Lower lobe of right lung (tissue), 2 donors: ENCODE data around the gene TMEM63A. TPM values are rescaled to one million over a fixed set of nuclear protein-coding genes. Genes with fewer than 3 reads are reported as not detected.

Source experiments
- ATAC-seq, 2 donors: fragments of 200-7000 bp; cut with Tn5 transposase; one replicate each; pipeline ENCODE4 v1.9.1; 2020 to 2022; ENCODE audit warnings: mild to moderate bottlenecking in 2 of 2, moderate library complexity in 2 of 2
- DNase-seq: peaks from one replicate; pipeline ENCODE4 v3.0.0-alpha.2; 2020
- H3K27ac ChIP-seq: fragments of 200-600 bp; one replicate; pipeline ENCODE4 v1.8.0; 2022
- H3K27me3 ChIP-seq: fragments of 200-600 bp; one replicate; pipeline ENCODE4 v1.8.0; 2022; ENCODE audit warnings: low read depth
- H3K36me3 ChIP-seq: fragments of 200-600 bp; one replicate; pipeline ENCODE4 v1.8.0; 2022; ENCODE audit warnings: mild to moderate bottlenecking
- H3K4me1 ChIP-seq: fragments of 200-600 bp; one replicate; pipeline ENCODE4 v1.8.0; 2022
- H3K4me3 ChIP-seq: fragments of 200-600 bp; one replicate; pipeline ENCODE4 v1.8.0; 2022; ENCODE audit warnings: mild to moderate bottlenecking
- H3K9me3 ChIP-seq: fragments of 200-600 bp; one replicate; pipeline ENCODE4 v1.8.0; 2022
- CTCF ChIP-seq: fragments of 200-600 bp; IDR thresholded peaks from one replicate; pipeline ENCODE4 v1.8.0; 2022; ENCODE audit warnings: antibody characterized with exemption, mild to moderate bottlenecking
- intact Hi-C: fragments of 100-400 bp; cut with DNase I; formaldehyde crosslinking; loops from one replicate; pipeline ENCODE4 v1.11.0; 2022
- total RNA-seq: library from RNA; stranded (reverse); fragmentation: NEBNext Ultra II Directional; extraction: Animal tissue kit (Norgen Biotek cat#: 25700); gene quantifications from one replicate; pipeline ENCODE4 v1.2.1, GENCODE V29; 2021
- donor health status: DM: no; HTN: yes; CAD: no; lungs with severe emphysema.

TMEM63A gene
- total RNA-seq, 1 donor from 2014 or later: 141 TPM

GRCh38 chr1:225825607-225826007 is 56.6 kb downstream of the TMEM63A start:
- Histone ChIP-seq H3K27me3 (no peaks in the 10 kb centered on the region), H3K4me1 (peaks cover 61% of the 10 kb centered on the region), H3K27ac (no peak overlapping the region), H3K9me3 (no peaks in the 10 kb centered on the region), H3K36me3 (peaks cover 33% of the 10 kb centered on the region), H3K4me3 (no peak overlapping the region)
- no peak for DNase-seq
- ATAC-seq: no peak
- intact Hi-C loops: no loop called here
- TF ChIP-seq CTCF: no peak

- DNase-seq (no peak), ATAC-seq (no peak)
- peaks cover 27% of the 10 kb centered on the region for H3K36me3 ChIP-seq
- TF ChIP-seq CTCF: no peak
- intact Hi-C loops: no loop called here
- H3K4me1 ChIP-seq: peaks cover 66% of the 10 kb centered on the region
- H3K27ac ChIP-seq: no peak overlapping the region
- H3K27me3 ChIP-seq: no peaks in the 10 kb centered on the region
- H3K9me3 ChIP-seq: no peaks in the 10 kb centered on the region
- no peak overlapping the region for H3K4me3 ChIP-seq
Observed at GRCh38 chr1:225825078-225825477, 57.1 kb downstream of the TMEM63A start.

DNA sequence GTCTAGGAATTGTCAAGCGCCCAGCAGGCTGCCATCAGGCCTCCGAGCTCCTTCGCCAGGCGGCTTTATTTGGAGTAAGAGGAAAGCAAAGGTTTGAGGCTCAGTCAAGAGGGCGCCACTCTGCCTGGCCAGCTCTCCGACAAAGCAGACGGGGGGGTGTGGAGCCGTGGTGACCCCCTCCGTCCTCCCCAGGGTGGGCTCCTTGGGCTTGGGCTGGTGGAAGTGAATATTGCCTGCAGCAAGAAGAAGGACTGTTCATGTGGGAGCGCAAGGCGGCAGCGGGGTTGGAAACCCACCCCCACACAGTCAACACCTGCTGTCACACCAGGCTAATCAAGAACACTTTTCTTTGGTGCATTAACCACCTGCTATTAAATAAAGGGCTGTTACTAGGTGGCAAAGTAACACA is 57.6 kb downstream of the TMEM63A start:
- no peaks in the 10 kb centered on the region for H3K27me3 ChIP-seq
- peak overlapping the region; percentile 7 for H3K27ac ChIP-seq
- no peak for ATAC-seq
- no peak for DNase-seq
- peaks cover 23% of the 10 kb centered on the region for H3K36me3 ChIP-seq
- H3K9me3 ChIP-seq: no peaks in the 10 kb centered on the region
- H3K4me1 ChIP-seq: peaks cover 71% of the 10 kb centered on the region
- TF ChIP-seq CTCF: no peak
- H3K4me3 ChIP-seq: no peak overlapping the region
- intact Hi-C loops: no loop called here

- DNase-seq (no peak), ATAC-seq (no peak)
- no peak overlapping the region for H3K4me3 ChIP-seq
- no peaks in the 10 kb centered on the region for H3K9me3 ChIP-seq
- peaks cover 17% of the 10 kb centered on the region for H3K36me3 ChIP-seq
- intact Hi-C loops: no loop called here
- no peak for TF ChIP-seq CTCF
- H3K27ac ChIP-seq: no peak overlapping the region
- H3K4me1 ChIP-seq: peaks cover 76% of the 10 kb centered on the region
- H3K27me3 ChIP-seq: no peaks in the 10 kb centered on the region
Observed at GRCh38 chr1:225823811-225824261, 58.3 kb downstream of the TMEM63A start.

- Histone ChIP-seq H3K27ac (no peak overlapping the region), H3K27me3 (no peaks in the 10 kb centered on the region), H3K36me3 (peaks cover 15% of the 10 kb centered on the region), H3K4me1 (peaks cover 85% of the 10 kb centered on the region), H3K4me3 (no peak overlapping the region), H3K9me3 (no peaks in the 10 kb centered on the region)
- intact Hi-C loops: no loop called here
- TF ChIP-seq CTCF: no peak
- no peak for ATAC-seq
- no peak for DNase-seq
Observed at GRCh38 chr1:225822655-225823403, 59.4 kb downstream of the TMEM63A start.
